Measurements from ENCODE around the gene METTL25B. TPM values are rescaled to one million over a fixed set of nuclear protein-coding genes. Genes with fewer than 3 reads are reported as not detected.

METTL25B gene
- total and polyA plus RNA-seq, 2 donors: 10.7 to 39.4 TPM

DNA sequence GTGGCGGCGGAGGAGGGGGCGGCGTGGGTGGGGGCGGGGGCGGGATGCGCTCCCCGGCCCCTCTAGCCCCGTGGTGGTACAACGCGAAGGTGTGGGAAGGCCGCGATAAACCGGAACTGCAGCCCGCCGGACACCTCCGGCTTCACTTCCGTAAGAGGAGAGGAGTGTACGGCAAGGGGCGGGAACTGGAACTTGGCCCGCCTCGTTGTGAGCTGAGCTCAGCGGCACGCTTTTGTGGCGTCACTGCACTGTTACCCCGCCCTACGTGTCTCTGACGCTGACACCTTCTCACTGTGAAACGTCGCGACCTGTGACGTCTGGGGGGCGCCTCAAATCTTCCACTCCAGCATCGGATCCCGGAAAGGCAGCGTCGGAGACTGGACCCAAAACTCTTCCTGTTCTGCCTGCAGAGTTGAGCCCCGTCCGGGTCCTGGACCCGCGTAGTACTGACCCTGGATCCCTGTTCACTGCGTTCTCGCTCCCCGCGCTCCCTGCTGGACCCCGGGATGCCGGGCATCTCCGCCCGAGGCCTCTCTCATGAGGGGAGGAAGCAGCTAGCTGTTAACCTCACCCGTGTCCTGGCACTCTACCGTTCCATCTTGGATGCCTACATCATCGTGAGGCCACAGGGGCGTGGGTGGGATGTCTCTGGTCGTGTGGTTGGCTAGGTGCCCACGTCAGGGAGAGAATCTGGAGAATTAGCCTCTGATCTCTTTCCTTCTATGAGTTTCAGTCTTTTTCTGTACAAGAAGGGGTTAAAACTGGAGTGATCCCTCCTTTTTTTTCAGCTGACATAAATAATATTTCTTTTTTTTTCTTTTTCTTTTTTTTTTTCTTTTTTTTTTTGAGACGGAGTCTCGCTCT, 562 bp downstream of the METTL25B start, which contains the start of gene ISG20L2:
ISG20L2 (minus strand) TSS at position 168 of the 864 bp plus-strand sequence. CDS start 1,114 bp downstream, outside the sequence.
- peak; percentile 77 to 96 (median 88) for DNase-seq (ENCODE audit: low read depth in 6 of 9, low spot score in 9 of 9)
- peaks cover 33 to 47% of the 10 kb centered on the region in 2 donors for H3K4me1 ChIP-seq (ENCODE audit: control insufficient read depth in 2 of 2, insufficient read depth in 2 of 2, low read length in 2 of 2)
- peaks cover 18 to 26% of the 10 kb centered on the region in 2 donors for H3K36me3 ChIP-seq (ENCODE audit: control insufficient read depth in 2 of 2, insufficient read depth in 2 of 2, low read length in 1 of 2)
- no peaks in the 10 kb centered on the region for H3K9me3 ChIP-seq (ENCODE audit: control insufficient read depth in 2 of 2, insufficient read depth in 1 of 2, low read length in 1 of 2)
- no peaks in the 10 kb centered on the region for H3K27me3 ChIP-seq (ENCODE audit: control insufficient read depth in 2 of 2, insufficient read depth in 1 of 2, low read length in 1 of 2)
- WGBS: 4% methylated on average over 57 of the region's 57 CpGs
- peak within 1 kb of the TSS; percentile 93 to 97 for H3K27ac ChIP-seq (ENCODE audit: low read depth in 1 of 2, low read length in 1 of 2)
- peak within 1 kb of the TSS; percentile 76 to 99 for H3K4me3 ChIP-seq (ENCODE audit: low read length in 2 of 2)

DNA sequence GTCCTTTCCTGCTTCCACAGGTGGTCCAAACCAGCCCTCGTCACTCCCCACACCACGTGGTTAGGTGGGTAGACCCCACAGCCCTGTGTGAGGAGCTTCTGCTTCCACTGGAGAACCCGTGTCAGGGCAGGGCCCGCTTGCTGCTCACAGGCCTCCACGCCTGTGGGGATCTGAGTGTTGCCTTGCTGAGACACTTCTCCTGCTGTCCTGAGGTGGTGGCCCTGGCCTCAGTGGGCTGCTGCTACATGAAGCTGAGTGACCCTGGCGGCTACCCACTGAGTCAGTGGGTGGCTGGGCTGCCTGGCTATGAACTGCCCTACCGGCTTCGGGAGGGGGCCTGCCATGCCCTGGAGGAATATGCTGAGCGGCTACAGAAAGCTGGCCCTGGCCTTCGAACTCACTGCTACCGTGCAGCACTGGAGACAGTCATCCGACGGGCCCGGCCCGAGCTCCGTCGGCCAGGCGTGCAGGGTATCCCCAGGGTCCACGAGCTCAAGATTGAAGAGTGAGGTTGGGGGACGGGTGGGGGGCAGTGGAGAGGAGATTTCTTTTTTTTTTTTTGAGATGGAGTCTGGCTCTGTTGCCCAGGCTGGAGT, 5.8 kb downstream of the METTL25B start:
- WGBS: 98% methylated on average over 20 of the region's 20 CpGs
- peaks cover 23 to 25% of the 10 kb centered on the region in 2 donors for H3K36me3 ChIP-seq (ENCODE audit: control insufficient read depth in 2 of 2, insufficient read depth in 2 of 2, low read length in 1 of 2)
- DNase-seq (ENCODE audit: low read depth in 6 of 9, low spot score in 9 of 9): no peak

DNA sequence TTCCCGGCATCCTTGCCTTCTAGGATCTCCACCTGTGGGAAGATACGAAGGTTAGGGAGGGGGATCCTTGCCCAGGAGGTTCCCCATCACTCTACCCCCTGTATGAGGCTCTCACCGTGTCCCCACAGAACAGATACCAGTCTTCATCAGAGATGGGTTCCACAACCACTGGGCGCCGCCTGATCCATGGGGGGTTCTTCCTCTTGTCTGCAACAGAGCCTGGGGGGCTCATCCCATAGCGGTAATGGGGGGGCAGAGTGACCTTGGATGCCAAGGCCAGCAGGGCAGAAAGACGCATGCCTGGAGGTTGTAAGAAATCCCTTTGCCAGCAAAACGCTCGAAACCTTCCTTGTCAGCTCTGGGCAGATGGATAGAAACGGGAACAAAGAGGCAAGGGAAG, 10.1 kb downstream of the METTL25B start:
- no peak overlapping the region for H3K27ac ChIP-seq (ENCODE audit: low read depth in 1 of 2, low read length in 1 of 2)
- H3K4me1 ChIP-seq (ENCODE audit: control insufficient read depth in 2 of 2, insufficient read depth in 2 of 2, low read length in 2 of 2): peaks cover 2 to 22% of the 10 kb centered on the region in 2 donors
- H3K27me3 ChIP-seq (ENCODE audit: control insufficient read depth in 2 of 2, insufficient read depth in 1 of 2, low read length in 1 of 2): no peaks in the 10 kb centered on the region
- H3K36me3 ChIP-seq (ENCODE audit: control insufficient read depth in 2 of 2, insufficient read depth in 2 of 2, low read length in 1 of 2): peaks cover 36 to 47% of the 10 kb centered on the region in 2 donors
- no peaks in the 10 kb centered on the region for H3K9me3 ChIP-seq (ENCODE audit: control insufficient read depth in 2 of 2, insufficient read depth in 1 of 2, low read length in 1 of 2)
- WGBS: 93% methylated on average over 10 of the region's 10 CpGs
- DNase-seq (ENCODE audit: low read depth in 6 of 9, low spot score in 9 of 9): no peak
- H3K4me3 ChIP-seq (ENCODE audit: low read length in 2 of 2): no peak overlapping the region

More for the DNA sequence above, 5.8 kb downstream of the METTL25B start:
- no peak overlapping the region for H3K27ac ChIP-seq (ENCODE audit: low read depth in 1 of 2, low read length in 1 of 2)
- no peaks in the 10 kb centered on the region for H3K9me3 ChIP-seq (ENCODE audit: control insufficient read depth in 2 of 2, insufficient read depth in 1 of 2, low read length in 1 of 2)
- H3K27me3 ChIP-seq (ENCODE audit: control insufficient read depth in 2 of 2, insufficient read depth in 1 of 2, low read length in 1 of 2): no peaks in the 10 kb centered on the region
- no peak overlapping the region for H3K4me3 ChIP-seq (ENCODE audit: low read length in 2 of 2)
- peaks cover 0 to 5% of the 10 kb centered on the region in 2 donors for H3K4me1 ChIP-seq (ENCODE audit: control insufficient read depth in 2 of 2, insufficient read depth in 2 of 2, low read length in 2 of 2)

DNA sequence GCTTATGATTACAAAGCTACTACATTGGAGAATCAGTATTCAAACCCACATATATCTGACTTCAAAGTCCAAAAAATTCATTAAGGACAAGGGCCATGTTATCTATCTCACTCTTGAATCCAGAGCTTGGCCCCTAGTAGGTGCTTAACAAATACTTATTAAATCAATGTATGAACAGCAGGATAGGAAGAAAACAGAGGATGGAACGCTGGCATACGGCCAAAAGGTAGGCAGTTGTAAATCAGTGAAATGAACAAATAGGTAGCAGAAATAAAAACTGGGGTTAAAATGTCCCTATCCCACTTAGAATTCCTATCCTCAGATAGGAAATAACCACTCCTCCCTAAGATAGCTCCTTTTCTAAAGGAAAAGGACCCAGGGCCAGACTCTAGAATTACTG, 10.6 kb downstream of the METTL25B start:
- Histone ChIP-seq H3K4me3 (ENCODE audit: low read length in 2 of 2) (no peak overlapping the region), H3K27me3 (ENCODE audit: control insufficient read depth in 2 of 2, insufficient read depth in 1 of 2, low read length in 1 of 2) (no peaks in the 10 kb centered on the region), H3K4me1 (ENCODE audit: control insufficient read depth in 2 of 2, insufficient read depth in 2 of 2, low read length in 2 of 2) (peaks cover 2 to 23% of the 10 kb centered on the region in 2 donors), H3K36me3 (ENCODE audit: control insufficient read depth in 2 of 2, insufficient read depth in 2 of 2, low read length in 1 of 2) (peaks cover 37 to 53% of the 10 kb centered on the region in 2 donors), H3K27ac (ENCODE audit: low read depth in 1 of 2, low read length in 1 of 2) (no peak overlapping the region), H3K9me3 (ENCODE audit: control insufficient read depth in 2 of 2, insufficient read depth in 1 of 2, low read length in 1 of 2) (no peaks in the 10 kb centered on the region)
- DNase-seq (ENCODE audit: low read depth in 6 of 9, low spot score in 9 of 9): no peak
- WGBS: 97% methylated on average over 2 of the region's 2 CpGs

DNA sequence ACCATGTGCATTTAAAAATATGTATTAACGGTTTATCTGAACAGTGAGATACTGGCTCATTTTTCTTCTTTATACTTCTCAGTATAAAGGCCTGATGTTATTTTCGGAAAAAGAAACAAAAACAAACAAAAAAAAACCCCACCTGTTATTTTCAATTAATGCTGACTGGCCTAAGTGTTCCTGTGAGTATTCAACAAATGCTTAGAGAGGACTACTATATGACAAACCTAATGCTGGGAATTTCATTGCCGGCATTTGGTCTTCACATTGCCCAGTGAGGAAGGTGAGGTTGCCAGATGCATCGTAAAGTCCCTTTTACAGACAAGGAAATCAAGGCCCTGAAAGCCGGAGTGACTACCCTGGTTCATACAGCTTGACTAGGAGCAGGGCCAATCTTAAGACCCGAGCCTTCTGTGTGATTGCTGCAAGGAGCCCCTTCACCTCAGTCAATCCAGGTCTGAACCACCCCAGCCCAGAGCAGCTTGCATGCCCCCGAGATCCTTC, 12.0 kb downstream of the METTL25B start:
- H3K27ac ChIP-seq (ENCODE audit: low read depth in 1 of 2, low read length in 1 of 2): peak overlapping the region; percentile 45 to 69
- peaks cover 2 to 32% of the 10 kb centered on the region in 2 donors for H3K4me1 ChIP-seq (ENCODE audit: control insufficient read depth in 2 of 2, insufficient read depth in 2 of 2, low read length in 2 of 2)
- peaks cover 45 to 65% of the 10 kb centered on the region in 2 donors for H3K36me3 ChIP-seq (ENCODE audit: control insufficient read depth in 2 of 2, insufficient read depth in 2 of 2, low read length in 1 of 2)
- H3K4me3 ChIP-seq (ENCODE audit: low read length in 2 of 2): peak overlapping the region; percentile 57 to 67
- DNase-seq (ENCODE audit: low read depth in 6 of 9, low spot score in 9 of 9): no peak
- 36% methylated on average over 7 of the region's 7 CpGs for WGBS
- no peaks in the 10 kb centered on the region for H3K27me3 ChIP-seq (ENCODE audit: control insufficient read depth in 2 of 2, insufficient read depth in 1 of 2, low read length in 1 of 2)
- H3K9me3 ChIP-seq (ENCODE audit: control insufficient read depth in 2 of 2, insufficient read depth in 1 of 2, low read length in 1 of 2): no peaks in the 10 kb centered on the region

DNA sequence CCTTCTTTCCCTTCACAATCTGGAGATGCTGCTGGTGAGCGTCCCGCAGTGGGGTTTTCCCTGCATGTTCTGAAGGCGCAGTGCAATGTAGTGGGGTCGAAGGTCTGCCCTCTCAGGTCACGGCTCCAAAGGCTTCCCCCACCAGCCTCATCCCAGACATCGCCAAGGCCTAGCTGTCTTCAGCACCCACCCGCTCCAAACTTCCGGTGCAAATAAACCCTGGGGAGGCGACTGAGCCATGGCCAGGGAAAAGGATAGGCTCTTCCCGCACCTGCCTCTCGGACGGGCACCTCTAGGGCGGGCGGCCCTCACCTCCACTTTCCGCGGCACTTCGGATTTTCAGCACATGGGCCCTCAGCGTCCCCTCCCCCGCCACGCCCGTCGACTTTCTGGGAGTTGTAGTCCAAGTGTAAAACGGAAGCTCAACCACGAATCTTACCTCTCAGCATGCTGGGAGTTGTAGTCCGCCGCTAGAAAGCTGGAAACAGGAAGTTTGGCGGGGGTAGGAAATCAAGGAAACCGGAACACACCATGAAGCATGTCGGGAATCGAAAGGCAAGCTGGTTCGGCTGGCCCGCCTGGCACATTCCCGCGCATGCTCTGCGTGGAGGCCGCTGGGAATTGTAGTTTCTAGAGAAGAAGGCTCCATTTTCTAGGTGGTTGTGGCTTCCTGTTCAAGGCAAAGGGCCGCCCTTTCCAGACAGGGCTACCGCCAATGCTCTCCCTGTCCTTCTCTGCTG, 12.6 kb downstream of the METTL25B start, which contains the start of gene MRPL24:
MRPL24 (minus strand) TSS at position 348 of the 740 bp plus-strand sequence. CDS start 2,384 bp downstream, outside the sequence.
- peaks cover 45 to 69% of the 10 kb centered on the region in 2 donors for H3K36me3 ChIP-seq (ENCODE audit: control insufficient read depth in 2 of 2, insufficient read depth in 2 of 2, low read length in 1 of 2)
- under 1% methylated on average over 38 of the region's 38 CpGs for WGBS
- H3K4me3 ChIP-seq (ENCODE audit: low read length in 2 of 2): peak within 1 kb of the TSS; percentile 57 to 67
- DNase-seq (ENCODE audit: low read depth in 6 of 9, low spot score in 9 of 9): peak; percentile 95 to 100 (median 99)
- H3K27me3 ChIP-seq (ENCODE audit: control insufficient read depth in 2 of 2, insufficient read depth in 1 of 2, low read length in 1 of 2): no peaks in the 10 kb centered on the region
- peaks cover 2 to 38% of the 10 kb centered on the region in 2 donors for H3K4me1 ChIP-seq (ENCODE audit: control insufficient read depth in 2 of 2, insufficient read depth in 2 of 2, low read length in 2 of 2)
- H3K9me3 ChIP-seq (ENCODE audit: control insufficient read depth in 2 of 2, insufficient read depth in 1 of 2, low read length in 1 of 2): no peaks in the 10 kb centered on the region
- peak within 1 kb of the TSS; percentile 86 to 92 for H3K27ac ChIP-seq (ENCODE audit: low read depth in 1 of 2, low read length in 1 of 2)

DNA sequence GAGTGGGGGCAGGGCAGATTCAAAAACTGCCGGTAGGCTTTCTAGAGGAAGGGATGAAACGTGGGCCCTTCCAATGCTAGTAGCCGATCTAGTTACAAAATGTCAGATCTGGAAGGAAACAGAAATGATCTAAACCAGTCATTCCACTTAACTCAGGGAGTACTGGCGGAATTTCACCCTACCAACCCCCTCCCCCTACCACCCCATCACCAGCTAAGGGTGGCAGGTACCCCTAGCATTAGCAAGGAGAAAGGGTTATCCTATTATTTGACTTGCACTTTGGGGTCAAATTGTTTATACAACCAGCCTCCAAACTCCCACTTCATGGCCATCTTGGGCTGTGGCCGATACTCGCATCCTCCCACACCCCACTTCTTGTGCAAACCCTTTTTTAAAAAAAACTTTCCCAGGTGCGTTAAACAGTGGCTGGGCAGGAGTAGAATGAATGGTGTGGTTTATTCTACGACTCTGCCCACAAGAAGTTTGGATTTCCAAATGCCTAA, 13.3 kb downstream of the METTL25B start:
- Histone ChIP-seq H3K27ac (ENCODE audit: low read depth in 1 of 2, low read length in 1 of 2) (peak overlapping the region; percentile 86 to 92), H3K9me3 (ENCODE audit: control insufficient read depth in 2 of 2, insufficient read depth in 1 of 2, low read length in 1 of 2) (no peaks in the 10 kb centered on the region), H3K27me3 (ENCODE audit: control insufficient read depth in 2 of 2, insufficient read depth in 1 of 2, low read length in 1 of 2) (no peaks in the 10 kb centered on the region), H3K4me3 (ENCODE audit: low read length in 2 of 2) (peak overlapping the region; percentile 33 to 38), H3K4me1 (ENCODE audit: control insufficient read depth in 2 of 2, insufficient read depth in 2 of 2, low read length in 2 of 2) (peaks cover 2 to 44% of the 10 kb centered on the region in 2 donors), H3K36me3 (ENCODE audit: control insufficient read depth in 2 of 2, insufficient read depth in 2 of 2, low read length in 1 of 2) (peaks cover 45 to 66% of the 10 kb centered on the region in 2 donors)
- WGBS: 58% methylated on average over 8 of the region's 8 CpGs
- peak in 1 of 9 donors; percentile 14 for DNase-seq (ENCODE audit: low read depth in 6 of 9, low spot score in 9 of 9)

DNA sequence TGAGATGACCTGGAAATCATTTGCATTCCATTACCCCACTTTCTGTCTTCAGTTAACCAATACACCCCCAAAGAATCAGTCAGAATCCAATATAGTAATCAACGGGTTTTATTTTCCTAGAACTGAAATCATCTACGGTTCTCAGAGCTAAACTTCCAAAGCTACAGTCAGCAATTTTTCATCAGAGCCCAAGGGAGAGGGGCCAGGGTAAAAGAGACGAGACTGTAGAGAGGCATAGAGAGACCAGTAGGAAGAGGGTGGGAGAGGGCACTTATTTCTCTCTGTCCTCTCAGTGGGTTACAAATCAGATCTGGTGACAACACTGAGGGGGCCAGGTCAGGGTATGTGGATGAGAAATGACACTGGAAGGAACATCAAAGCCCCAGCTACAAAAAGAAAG, 13.7 kb downstream of the METTL25B start:
- DNase-seq (ENCODE audit: low read depth in 6 of 9, low spot score in 9 of 9): no peak
- Histone ChIP-seq H3K4me3 (ENCODE audit: low read length in 2 of 2) (no peak overlapping the region), H3K27ac (ENCODE audit: low read depth in 1 of 2, low read length in 1 of 2) (peak overlapping the region; percentile 86 to 92), H3K36me3 (ENCODE audit: control insufficient read depth in 2 of 2, insufficient read depth in 2 of 2, low read length in 1 of 2) (peaks cover 40 to 61% of the 10 kb centered on the region in 2 donors), H3K4me1 (ENCODE audit: control insufficient read depth in 2 of 2, insufficient read depth in 2 of 2, low read length in 2 of 2) (peaks cover 7 to 49% of the 10 kb centered on the region in 2 donors), H3K27me3 (ENCODE audit: control insufficient read depth in 2 of 2, insufficient read depth in 1 of 2, low read length in 1 of 2) (no peaks in the 10 kb centered on the region), H3K9me3 (ENCODE audit: control insufficient read depth in 2 of 2, insufficient read depth in 1 of 2, low read length in 1 of 2) (no peaks in the 10 kb centered on the region)
- WGBS: 96% methylated on average over 3 of the region's 3 CpGs

Data from thymus (tissue), 11 donors.